Neuron (in vitro differentiated cells): ENCODE results near the gene PTGS1.

Source experiments
- H2AFZ ChIP-seq: one replicate; pipeline ENCODE4 v1.6.1; 2013; ENCODE audit warnings: low read depth, mild to moderate bottlenecking, inconsistent platforms, low read length, moderate library complexity
- H3K27me3 ChIP-seq: one replicate; pipeline ENCODE4 v1.6.1; 2013; ENCODE audit warnings: low read length; ENCODE audit not compliant: insufficient read depth
- H3K36me3 ChIP-seq: one replicate; pipeline ENCODE4 v1.6.1; 2013; ENCODE audit warnings: low read length; ENCODE audit not compliant: insufficient read depth
- H3K4me1 ChIP-seq: one replicate; pipeline ENCODE4 v1.6.1; 2013; ENCODE audit warnings: low read length; ENCODE audit not compliant: insufficient read depth
- H3K4me3 ChIP-seq: 2 replicates; pipeline ENCODE4 v1.5.1; 2013; ENCODE audit warnings: mild to moderate bottlenecking, low read length, moderate library complexity
- H3K9me3 ChIP-seq: one replicate; pipeline ENCODE4 v1.6.1; 2013; ENCODE audit warnings: low read length

PTGS1 gene

DNA sequence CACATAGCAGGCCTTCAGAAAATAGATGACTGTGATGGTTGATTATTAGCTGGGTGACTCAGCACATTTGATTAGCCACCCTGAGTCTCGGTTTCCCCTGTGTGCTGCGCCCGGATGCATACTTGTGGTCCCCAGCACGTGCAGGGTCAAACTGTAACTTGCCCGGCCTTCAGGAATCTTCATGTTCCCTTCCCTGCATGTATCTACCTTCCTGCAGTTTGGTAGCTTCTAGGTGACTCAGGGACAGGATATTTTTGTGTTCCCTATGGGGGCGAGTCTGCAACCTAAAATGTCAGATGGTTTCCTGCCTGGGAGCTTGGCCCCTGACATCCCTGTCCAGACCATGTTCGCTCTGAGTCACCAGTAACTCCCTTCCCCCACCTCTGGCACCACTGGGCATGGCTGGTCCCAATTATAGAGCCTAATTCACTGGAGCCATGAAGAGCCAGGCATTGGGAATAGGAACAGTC is 13.2 kb downstream of the PTGS1 start:
- no peaks in the 10 kb centered on the region for H3K36me3 ChIP-seq
- no peak overlapping the region for H2AFZ ChIP-seq
- no peaks in the 10 kb centered on the region for H3K27me3 ChIP-seq
- H3K9me3 ChIP-seq: peaks cover 3% of the 10 kb centered on the region
- no peaks in the 10 kb centered on the region for H3K4me1 ChIP-seq
- no peak overlapping the region for H3K4me3 ChIP-seq

DNA sequence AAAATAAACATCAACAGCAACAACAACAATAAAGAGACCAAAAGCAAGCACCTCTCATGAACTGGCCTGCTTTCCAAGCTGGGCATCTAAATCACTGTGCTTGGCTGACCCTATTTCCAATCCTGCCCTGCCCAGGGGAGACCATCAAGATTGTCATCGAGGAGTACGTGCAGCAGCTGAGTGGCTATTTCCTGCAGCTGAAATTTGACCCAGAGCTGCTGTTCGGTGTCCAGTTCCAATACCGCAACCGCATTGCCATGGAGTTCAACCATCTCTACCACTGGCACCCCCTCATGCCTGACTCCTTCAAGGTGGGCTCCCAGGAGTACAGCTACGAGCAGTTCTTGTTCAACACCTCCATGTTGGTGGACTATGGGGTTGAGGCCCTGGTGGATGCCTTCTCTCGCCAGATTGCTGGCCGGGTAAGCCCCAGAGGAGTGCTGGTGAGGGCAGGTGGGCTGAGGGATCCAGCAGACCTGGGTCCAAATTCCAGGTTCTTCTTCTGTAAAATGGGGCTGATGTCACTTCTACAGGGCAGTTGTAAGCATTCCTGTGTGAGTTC is 15.6 kb downstream of the PTGS1 start:
- Histone ChIP-seq H3K27me3 (no peaks in the 10 kb centered on the region), H3K4me3 (no peak overlapping the region), H3K9me3 (no peaks in the 10 kb centered on the region), H3K4me1 (no peaks in the 10 kb centered on the region), H3K36me3 (no peaks in the 10 kb centered on the region), H2AFZ (no peak overlapping the region)

GRCh38 chr9:122387536-122387935 is 16.7 kb downstream of the PTGS1 start:
- H3K27me3 ChIP-seq: no peaks in the 10 kb centered on the region
- H3K9me3 ChIP-seq: no peaks in the 10 kb centered on the region
- H3K4me3 ChIP-seq: no peak overlapping the region
- H3K4me1 ChIP-seq: no peaks in the 10 kb centered on the region
- no peaks in the 10 kb centered on the region for H3K36me3 ChIP-seq
- no peak overlapping the region for H2AFZ ChIP-seq

DNA sequence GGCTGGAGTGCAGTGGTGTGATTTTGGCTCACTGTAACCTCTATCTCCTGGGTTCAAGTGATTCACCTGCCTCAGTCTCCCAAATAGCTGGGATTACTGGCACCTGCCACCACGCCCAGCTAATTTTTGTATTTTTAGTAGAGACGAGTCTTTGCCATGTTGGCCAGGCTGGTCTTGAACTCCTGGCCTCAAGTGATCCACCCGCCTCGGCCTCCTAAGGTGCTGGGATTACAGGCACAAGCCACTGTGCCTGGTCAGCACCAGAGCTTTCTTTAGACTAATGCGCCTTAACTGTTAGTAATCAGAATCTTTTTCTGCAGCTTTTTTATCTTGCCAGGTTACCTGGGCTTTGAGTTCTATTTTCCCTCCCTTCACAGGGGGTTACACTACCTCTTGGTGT is 18.4 kb downstream of the PTGS1 start:
- no peak overlapping the region for H3K4me3 ChIP-seq
- H3K27me3 ChIP-seq: peaks cover 1% of the 10 kb centered on the region
- H2AFZ ChIP-seq: no peak overlapping the region
- no peaks in the 10 kb centered on the region for H3K9me3 ChIP-seq
- no peaks in the 10 kb centered on the region for H3K36me3 ChIP-seq
- no peaks in the 10 kb centered on the region for H3K4me1 ChIP-seq

- Histone ChIP-seq H2AFZ (no peak overlapping the region), H3K4me1 (no peaks in the 10 kb centered on the region), H3K9me3 (no peaks in the 10 kb centered on the region), H3K36me3 (no peaks in the 10 kb centered on the region), H3K27me3 (peaks cover 8% of the 10 kb centered on the region), H3K4me3 (no peak overlapping the region)
Observed at GRCh38 chr9:122389799-122390481, 19.1 kb downstream of the PTGS1 start.

GRCh38 chr9:122392284-122392683 is 21.5 kb downstream of the PTGS1 start:
- Histone ChIP-seq H3K4me3 (no peak overlapping the region), H3K36me3 (no peaks in the 10 kb centered on the region), H3K27me3 (peaks cover 8% of the 10 kb centered on the region), H3K9me3 (no peaks in the 10 kb centered on the region), H2AFZ (no peak overlapping the region), H3K4me1 (no peaks in the 10 kb centered on the region)

GRCh38 chr9:122392714-122393113 is 21.9 kb downstream of the PTGS1 start:
- Histone ChIP-seq H3K9me3 (no peaks in the 10 kb centered on the region), H3K4me1 (no peaks in the 10 kb centered on the region), H3K27me3 (peaks cover 8% of the 10 kb centered on the region), H3K36me3 (no peaks in the 10 kb centered on the region), H3K4me3 (no peak overlapping the region), H2AFZ (no peak overlapping the region)

DNA sequence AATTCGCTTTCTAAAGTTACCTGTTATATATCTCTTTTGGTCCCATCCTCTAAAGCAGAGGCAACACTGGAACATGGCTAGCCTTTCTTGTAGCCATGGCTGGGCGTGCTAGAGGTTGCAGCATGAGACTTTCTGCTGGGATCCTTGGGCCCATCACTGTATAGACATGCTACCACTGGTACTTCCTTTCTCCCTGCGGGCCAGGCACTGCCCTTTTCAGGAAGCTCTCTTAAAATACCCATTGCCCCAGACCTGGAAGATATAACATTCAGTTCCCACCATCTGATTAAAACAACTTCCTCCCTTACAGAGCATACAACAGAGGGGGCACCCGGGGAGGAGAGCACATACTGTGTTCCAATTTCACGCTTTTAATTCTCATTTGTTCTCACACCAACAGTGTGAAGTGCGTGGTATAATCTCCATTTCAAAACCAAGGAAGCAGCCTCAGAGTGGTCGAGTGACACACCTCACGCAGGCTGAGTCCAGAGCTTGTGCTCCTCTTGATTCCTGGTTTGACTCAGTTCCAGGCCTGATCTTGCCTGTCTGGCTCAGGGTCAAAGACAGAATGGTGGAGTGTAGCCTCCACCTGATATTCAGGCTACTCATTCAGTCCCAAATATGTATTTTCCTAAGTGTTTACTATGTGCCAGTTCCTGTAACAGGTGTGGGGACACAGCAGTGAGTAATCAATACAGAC is 22.6 kb downstream of the PTGS1 start:
- Histone ChIP-seq H3K36me3 (no peaks in the 10 kb centered on the region), H2AFZ (no peak overlapping the region), H3K9me3 (no peaks in the 10 kb centered on the region), H3K4me3 (no peak overlapping the region), H3K4me1 (no peaks in the 10 kb centered on the region), H3K27me3 (peaks cover 12% of the 10 kb centered on the region)

DNA sequence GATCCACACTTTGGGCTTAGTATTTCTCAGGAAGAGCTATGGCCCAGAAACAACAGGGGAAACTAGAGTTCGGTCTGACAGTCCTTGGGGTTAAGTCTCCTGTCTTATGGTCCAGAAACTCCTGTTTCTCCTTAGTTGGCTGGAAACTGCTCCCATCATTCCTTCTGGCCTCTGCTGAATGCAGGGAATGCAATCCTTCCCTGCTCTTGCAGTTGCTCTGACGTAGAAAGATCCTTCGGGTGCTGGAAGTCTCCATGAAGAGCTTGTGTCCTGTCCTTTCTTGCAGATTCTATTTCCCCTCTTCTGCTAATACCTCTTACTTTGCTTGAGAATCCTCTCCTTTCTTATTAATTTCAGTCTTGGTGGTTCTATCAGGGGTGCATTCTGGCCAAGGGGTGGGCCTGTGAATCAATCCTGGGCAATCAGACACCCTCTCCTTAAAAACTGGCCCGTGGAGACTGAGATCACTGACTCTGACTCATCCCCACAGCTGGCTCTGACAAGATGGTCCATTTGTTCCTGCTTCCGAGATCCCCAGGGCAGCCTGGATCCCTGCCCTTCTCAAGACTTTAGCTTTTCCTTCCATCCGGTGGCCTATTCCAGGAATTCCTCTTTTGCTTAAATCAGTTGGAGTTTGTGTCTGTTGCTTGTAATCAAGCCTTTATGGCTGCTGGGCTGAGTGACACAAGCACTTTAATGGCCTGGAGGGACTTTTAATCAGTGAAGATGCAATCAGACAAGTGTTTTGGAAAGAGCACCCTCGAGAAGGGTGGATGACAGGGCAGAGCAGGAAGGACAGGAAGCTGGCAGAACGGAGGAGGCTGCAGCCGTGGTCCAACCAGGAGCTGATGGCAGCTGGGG is 23.7 kb downstream of the PTGS1 start:
- Histone ChIP-seq H3K4me3 (no peak overlapping the region), H2AFZ (no peak overlapping the region), H3K36me3 (no peaks in the 10 kb centered on the region), H3K4me1 (no peaks in the 10 kb centered on the region), H3K27me3 (peaks cover 12% of the 10 kb centered on the region), H3K9me3 (no peaks in the 10 kb centered on the region)

DNA sequence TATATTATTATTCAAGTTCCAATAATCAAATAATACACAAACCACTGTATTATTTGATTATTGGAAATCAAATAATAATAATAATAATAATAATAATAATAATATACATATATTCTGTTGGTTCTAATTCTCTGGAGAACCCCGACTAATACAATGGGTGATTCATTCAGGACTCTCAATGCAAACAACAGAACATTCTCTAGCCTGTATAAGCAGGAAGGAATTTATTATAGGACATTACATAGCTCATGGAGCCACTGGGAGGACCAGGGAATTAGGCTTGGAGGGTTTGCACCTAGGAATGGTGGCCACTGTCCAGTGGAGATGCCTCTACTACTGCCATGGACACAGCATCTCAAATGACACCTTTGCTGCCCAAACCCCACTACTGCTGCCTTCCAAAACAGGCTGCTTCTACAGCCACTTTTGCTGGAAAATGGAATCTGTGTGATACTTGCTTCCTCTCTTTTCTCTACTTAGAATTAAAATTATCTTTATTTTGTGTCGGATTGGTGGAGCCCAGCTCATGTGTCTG is 25.9 kb downstream of the PTGS1 start:
- Histone ChIP-seq H2AFZ (no peak overlapping the region), H3K4me3 (no peak overlapping the region), H3K27me3 (peaks cover 12% of the 10 kb centered on the region), H3K36me3 (no peaks in the 10 kb centered on the region), H3K4me1 (no peaks in the 10 kb centered on the region), H3K9me3 (no peaks in the 10 kb centered on the region)

DNA sequence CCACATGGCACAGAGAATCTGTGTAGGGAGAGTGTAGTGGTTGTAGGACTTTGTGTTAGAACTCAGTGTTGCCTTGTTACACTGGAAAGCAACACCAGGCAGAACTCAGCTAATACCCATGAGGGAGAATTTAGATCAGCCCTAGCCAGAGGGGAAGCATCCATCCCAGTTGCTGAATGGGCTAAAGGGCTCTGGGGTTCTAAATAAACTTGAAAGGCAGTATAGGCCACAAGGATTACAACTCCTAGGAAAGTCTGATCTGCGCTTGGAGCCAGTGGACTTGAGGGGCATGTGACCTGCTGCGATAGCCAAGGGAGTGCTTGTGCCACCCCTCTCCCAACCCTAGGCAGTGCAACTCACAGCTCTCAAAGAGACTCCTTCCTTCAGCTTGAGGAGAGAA is 26.9 kb downstream of the PTGS1 start:
- H3K4me3 ChIP-seq: no peak overlapping the region
- no peaks in the 10 kb centered on the region for H3K9me3 ChIP-seq
- no peaks in the 10 kb centered on the region for H3K36me3 ChIP-seq
- no peak overlapping the region for H2AFZ ChIP-seq
- peaks cover 12% of the 10 kb centered on the region for H3K27me3 ChIP-seq
- no peaks in the 10 kb centered on the region for H3K4me1 ChIP-seq

GRCh38 chr9:122398371-122398924 is 27.6 kb downstream of the PTGS1 start:
- Histone ChIP-seq H3K9me3 (no peaks in the 10 kb centered on the region), H3K4me3 (no peak overlapping the region), H3K27me3 (peaks cover 12% of the 10 kb centered on the region), H2AFZ (no peak overlapping the region), H3K36me3 (no peaks in the 10 kb centered on the region), H3K4me1 (no peaks in the 10 kb centered on the region)
